ENCODE data around the gene HOXD9.

- TF ChIP-seq POLR2A (IDR thresholded peaks at IDR 0.05) (no peak), CTCF (IDR thresholded peaks at IDR 0.05) (no peak)
Measured at GRCh38 chr2:176157499-176158185, 35.1 kb downstream of the HOXD9 start.
